Spleen (tissue), 11 donors: Measurements from ENCODE around the gene CDK10. TPM values are rescaled to one million over a fixed set of nuclear protein-coding genes. Genes with fewer than 3 reads are reported as not detected.
A peak's percentile ranks its signal among the peaks of the same experiment; 100 is the strongest.

Source experiments
- DNase-seq: peaks from one replicate; pipeline ENCODE4 v3.0.0-alpha.2; 2020
- H3K27ac ChIP-seq, 8 donors: fragments of 200-600 bp; sonication (generic) in 7 of 8; 1 replicate in 4 of 8; 2 replicates in 4 of 8; pipeline versions ENCODE4 v1.5.0 to v1.8.0; 2016 to 2021; ENCODE audit warnings: inconsistent platforms in 4 of 8, mild to moderate bottlenecking in 4 of 8, moderate library complexity in 1 of 8
- H3K27me3 ChIP-seq, 7 donors: fragments of 200-600 bp; sonication (generic) in 6 of 7; replicated peaks in 1 of 7; 1 replicate in 4 of 7; 2 replicates in 3 of 7; pipeline versions ENCODE4 v1.5.0 to v1.8.0; 2016 to 2021; ENCODE audit warnings: inconsistent platforms in 3 of 7, mild to moderate bottlenecking in 1 of 7
- H3K36me3 ChIP-seq, 6 donors: fragments of 200-600 bp; sonication (generic) in 5 of 6; 1 replicate in 4 of 6; 2 replicates in 2 of 6; pipeline versions ENCODE4 v1.5.0 to v1.8.0; 2016 to 2021; ENCODE audit warnings: inconsistent platforms in 2 of 6
- H3K4me1 ChIP-seq, 6 donors: fragments of 200-600 bp; sonication (generic) in 5 of 6; 1 replicate in 3 of 6; 2 replicates in 3 of 6; pipeline versions ENCODE4 v1.5.0 to v1.8.0; 2016 to 2021; ENCODE audit warnings: inconsistent platforms in 3 of 6
- H3K4me3 ChIP-seq, 8 donors: fragments of 200-600 bp; sonication (generic) in 7 of 8; 1 replicate in 4 of 8; 2 replicates in 4 of 8; pipeline versions ENCODE4 v1.5.0 to v1.8.0; 2016 to 2021; ENCODE audit warnings: inconsistent platforms in 4 of 8, mild to moderate bottlenecking in 4 of 8, moderate library complexity in 2 of 8
- H3K9me3 ChIP-seq, 8 donors: fragments of 200-600 bp; sonication (generic) in 7 of 8; 1 replicate in 4 of 8; 2 replicates in 4 of 8; pipeline versions ENCODE4 v1.5.0 to v1.8.0; 2016 to 2021; ENCODE audit warnings: inconsistent platforms in 4 of 8
- CTCF ChIP-seq, 11 experiments: fragments of 200-600 bp in 7 of 11; fragments of 450-650 bp in 4 of 11; sonication (generic) in 4 of 11; IDR thresholded peaks in 8 of 11; conservative IDR thresholded peaks in 3 of 11; 1 replicate in 7 of 11; 2 replicates in 4 of 11; pipeline versions ENCODE4 v1.4.0 to v1.8.0; 2016 to 2021; ENCODE audit warnings: antibody characterized with exemption in 11 of 11, inconsistent platforms in 4 of 11, mild to moderate bottlenecking in 1 of 11
- POLR2A ChIP-seq, 3 donors: fragments of 450-650 bp; IDR thresholded peaks; one replicate each; pipeline ENCODE4 v1.5.1; 2017; ENCODE audit warnings: antibody characterized with exemption in 3 of 3, mild to moderate bottlenecking in 1 of 3
- POLR2AphosphoS5 ChIP-seq, 3 donors: sonication (generic); formaldehyde crosslinking; IDR thresholded peaks; one replicate each; pipeline ENCODE4 v1.5.1; 2017; ENCODE audit warnings: antibody characterized with exemption in 3 of 3
- WGBS, 5 donors: extraction: QIAGEN DNeasy Blood & Tissue Kit in 3 of 5; methylation state at CpG; one replicate each; pipeline versions ENCODE4 v1.1.5 to v1.1.7; 2013 to 2018; 5-methylcytosine and 5-hydroxymethylcytosine counted together
- intact Hi-C: fragments of 100-400 bp; cut with DNase I; formaldehyde crosslinking; loops from one replicate; pipeline ENCODE4 v1.15.0; 2023; ENCODE audit warnings: low total_unique reads
- polyA plus RNA-seq, 3 donors: library from polyadenylated mRNA; stranded (reverse); fragments of 200-250 nt; gene quantifications; one replicate each; pipeline ENCODE4 v1.2.1, GENCODE V29; 2013
- total RNA-seq, 7 donors: library from RNA; depleted of rRNA in 3 of 7; stranded (reverse); fragments of >200 nt in 3 of 7; fragmentation: NEBNext Ultra II Directional in 4 of 7; extraction: Animal tissue kit (Norgen Biotek cat#: 25700) in 4 of 7; gene quantifications; one replicate each; pipeline versions ENCODE4 v1.1.0 to v1.2.1, GENCODE V29; 2016 to 2021
- donor health status: healthy with polysubstance abuse.
- donor health status: DM: no; HTN: no; CAD: no; lungs with moderate emphysema.
- donor health status: DM: no; HTN: no; CAD: no.
- donor health status: Bipolar disorder and iron deficiency.
- donor health status: healthy.
- donor health status: DM: no; HTN: no; CAD: no.
- donor health status: DM: yes; HTN: yes; CAD: no.

CDK10 gene
- total and polyA plus RNA-seq, 10 donors: 47.6 to 201 (median 78.6) TPM

- 92 to 94% (median 93%) methylated on average over 16 of the region's 16 CpGs for WGBS, 5 donors
- intact Hi-C loops: no loop called here
- Histone ChIP-seq H3K36me3 (peaks cover 0 to 67% (median 51%) of the 10 kb centered on the region in 6 donors), H3K9me3 (no peaks in the 10 kb centered on the region), H3K27me3 (no peaks in the 10 kb centered on the region), H3K4me3 (no peak overlapping the region), H3K27ac (no peak overlapping the region), H3K4me1 (peaks cover 7 to 43% (median 19%) of the 10 kb centered on the region in 6 donors)
- no peak for TF ChIP-seq CTCF (IDR thresholded peaks at IDR 0.05 in 8 of 11, conservative IDR thresholded peaks at IDR 0.05 in 3 of 11)
- TF ChIP-seq POLR2AphosphoS5 (IDR thresholded peaks at IDR 0.05): peak in 1 of 3 donors; percentile 12
- TF ChIP-seq POLR2A (IDR thresholded peaks at IDR 0.05): no peak
- DNase-seq: peak; percentile 59
These were observed 4.0 kb downstream of the CDK10 start for GRCh38 chr16:89690392-89690901.

- WGBS, 5 donors: 93 to 97% (median 96%) methylated on average over 19 to 21 of the region's 21 CpGs
- H3K27me3 ChIP-seq: no peaks in the 10 kb centered on the region
- intact Hi-C loops: no loop called here
- H3K9me3 ChIP-seq: no peaks in the 10 kb centered on the region
- H3K27ac ChIP-seq: no peak overlapping the region
- peak; percentile 52 for DNase-seq
- peaks cover 0 to 77% (median 53%) of the 10 kb centered on the region in 6 donors for H3K36me3 ChIP-seq
- no peak overlapping the region for H3K4me3 ChIP-seq
- H3K4me1 ChIP-seq: peaks cover 9 to 43% (median 23%) of the 10 kb centered on the region in 6 donors
- TF ChIP-seq POLR2A (IDR thresholded peaks at IDR 0.05) (no peak), POLR2AphosphoS5 (IDR thresholded peaks at IDR 0.05) (peak in 1 of 3 donors; percentile 7), CTCF (IDR thresholded peaks at IDR 0.05 in 8 of 11, conservative IDR thresholded peaks at IDR 0.05 in 3 of 11) (no peak)
These were observed 4.9 kb downstream of the CDK10 start for GRCh38 chr16:89691231-89691985.

- 88 to 97% (median 94%) methylated on average over 6 to 13 of the region's 13 CpGs for WGBS, 5 donors
- Histone ChIP-seq H3K36me3 (peaks cover 0 to 83% (median 53%) of the 10 kb centered on the region in 6 donors), H3K27me3 (no peaks in the 10 kb centered on the region), H3K4me1 (peaks cover 10 to 46% (median 28%) of the 10 kb centered on the region in 6 donors), H3K9me3 (no peaks in the 10 kb centered on the region), H3K27ac (no peak overlapping the region), H3K4me3 (no peak overlapping the region)
- no peak for TF ChIP-seq POLR2A (IDR thresholded peaks at IDR 0.05)
- no peak for TF ChIP-seq POLR2AphosphoS5 (IDR thresholded peaks at IDR 0.05)
- no peak for TF ChIP-seq CTCF (IDR thresholded peaks at IDR 0.05 in 8 of 11, conservative IDR thresholded peaks at IDR 0.05 in 3 of 11)
- intact Hi-C loops: no loop called here
- DNase-seq: peak; percentile 57
These were observed 5.6 kb downstream of the CDK10 start for GRCh38 chr16:89691986-89692569.

GRCh38 chr16:89693289-89693731, 6.8 kb downstream of the CDK10 start:
- peaks cover 0 to 42% (median 18%) of the 10 kb centered on the region in 6 donors for H3K4me1 ChIP-seq
- intact Hi-C loops: no loop called here
- TF ChIP-seq POLR2AphosphoS5 (IDR thresholded peaks at IDR 0.05): no peak
- TF ChIP-seq CTCF (IDR thresholded peaks at IDR 0.05 in 8 of 11, conservative IDR thresholded peaks at IDR 0.05 in 3 of 11): no peak
- TF ChIP-seq POLR2A (IDR thresholded peaks at IDR 0.05): no peak
- H3K4me3 ChIP-seq: no peak overlapping the region
- no peaks in the 10 kb centered on the region for H3K27me3 ChIP-seq
- 92 to 97% (median 94%) methylated on average over 9 to 11 of the region's 11 CpGs for WGBS, 5 donors
- H3K9me3 ChIP-seq: no peaks in the 10 kb centered on the region
- H3K27ac ChIP-seq: no peak overlapping the region
- H3K36me3 ChIP-seq: peaks cover 0 to 95% (median 63%) of the 10 kb centered on the region in 6 donors
- no peak for DNase-seq
